NCI-H2029 (cell line): Measurements from ENCODE around the gene BPIFA2.
"Not testable (repeated sequence)": the region's sequence is repeated elsewhere in the genome, so short reads cannot be mapped to it uniquely, and the experiment has no call there.

Experiments
- DNase-seq: peaks from one replicate; lab custom pipeline; 2025; lab: John Stamatoyannopoulos, UW

BPIFA2 gene

DNA sequence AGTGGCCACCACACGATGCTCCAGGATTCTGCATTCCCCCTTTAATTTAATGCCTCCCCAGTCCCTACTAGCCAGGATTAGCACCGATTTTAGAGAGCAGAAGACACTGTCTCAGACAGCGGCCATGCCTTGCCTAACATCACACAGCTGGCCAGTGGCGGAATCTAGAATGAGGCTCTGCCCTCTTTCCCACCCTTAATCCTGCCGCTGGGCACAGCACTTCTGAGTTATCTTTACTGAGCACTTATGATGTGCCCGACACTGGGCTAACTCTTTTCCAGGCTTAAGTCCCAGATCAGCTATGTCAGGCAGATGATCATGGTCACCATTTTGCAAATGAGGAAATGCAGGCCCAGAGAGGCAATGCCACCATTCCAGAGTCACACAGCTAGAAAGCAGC lies 5.6 kb upstream of the BPIFA2 start:
- DNase-seq, result no peak

- no peak for DNase-seq
Measured at GRCh38 chr20:33162753-33163152, 5.2 kb upstream of the BPIFA2 start.

- DNase-seq, result no peak
Measured at GRCh38 chr20:33163856-33164762, 3.9 kb upstream of the BPIFA2 start.

DNA sequence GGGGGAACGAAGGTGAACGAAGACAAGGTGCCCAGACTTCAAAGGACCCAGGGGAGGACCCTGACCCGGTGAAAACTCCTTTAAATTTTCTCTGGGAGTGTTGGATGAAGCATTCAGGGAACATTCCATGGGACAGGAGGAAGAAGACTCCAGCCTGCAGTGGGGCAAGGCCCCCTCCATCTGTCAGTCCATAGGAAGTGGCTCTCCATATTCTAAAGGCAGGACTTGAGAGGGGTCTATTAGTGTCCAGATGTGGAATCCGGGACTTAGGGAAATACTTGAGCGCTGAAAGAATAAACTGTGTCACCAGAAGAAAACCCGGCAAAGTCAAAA lies 3.2 kb upstream of the BPIFA2 start:
- DNase-seq, result no peak

DNA sequence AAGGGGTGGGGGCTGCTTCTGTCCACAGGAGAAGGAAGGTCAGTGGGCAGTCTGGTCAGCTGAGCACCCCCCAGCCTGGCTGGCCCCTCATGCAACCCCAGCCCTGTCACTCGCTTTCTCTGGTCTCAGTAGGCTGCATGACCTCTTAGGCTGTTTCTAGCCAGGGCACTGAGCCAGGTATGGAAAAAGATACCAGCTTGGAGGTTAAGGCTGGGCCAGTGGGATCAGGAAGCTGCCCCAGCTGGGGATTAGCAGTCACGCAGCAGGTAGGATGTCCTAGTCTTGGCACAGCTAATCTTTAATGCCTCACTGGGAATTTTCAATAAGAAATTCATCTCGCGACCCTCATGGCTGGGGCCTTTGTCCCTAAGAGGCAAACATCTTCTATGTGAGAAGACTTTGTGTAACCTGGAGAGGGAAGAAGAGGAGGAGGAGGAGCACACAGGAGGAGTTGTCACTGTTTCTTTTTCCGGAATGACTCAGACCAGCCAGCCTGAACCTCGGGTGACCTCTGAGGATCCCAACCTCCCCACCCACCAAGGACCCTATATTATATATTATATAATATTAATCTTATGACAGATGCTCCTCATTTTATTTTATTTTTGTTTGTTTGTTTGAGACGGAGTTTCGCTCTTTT lies 2.4 kb upstream of the BPIFA2 start:
- DNase-seq, result peak; percentile 16

- DNase-seq, result no peak
Measured at GRCh38 chr20:33166533-33167113, 1.3 kb upstream of the BPIFA2 start.

DNA sequence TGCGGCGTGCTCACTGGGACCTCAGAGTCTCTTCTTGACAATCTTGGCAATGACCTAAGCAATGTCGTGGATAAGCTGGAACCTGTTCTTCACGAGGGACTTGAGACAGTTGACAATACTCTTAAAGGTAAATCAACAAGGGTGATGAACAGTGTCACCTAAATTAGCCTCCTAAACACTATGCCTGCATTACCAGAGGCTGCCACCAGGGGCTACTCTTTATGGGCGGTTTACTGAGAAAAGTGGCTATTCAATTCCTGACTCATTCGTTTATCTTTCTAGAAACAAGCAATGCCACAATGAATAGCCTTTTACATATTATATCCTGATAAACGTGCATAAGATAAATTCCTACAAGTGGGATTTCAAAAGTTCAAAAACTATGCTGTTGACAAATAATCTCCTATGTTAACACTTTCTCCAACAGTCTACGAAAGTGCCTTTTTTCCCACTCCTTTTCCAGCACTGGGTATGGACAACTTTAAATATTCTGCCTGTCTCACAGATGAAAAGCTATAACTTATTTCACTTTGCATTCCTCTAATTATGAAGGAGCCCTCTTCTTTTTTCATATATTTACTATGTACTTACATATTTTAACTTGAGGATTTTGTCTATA lies 1.3 kb downstream of the BPIFA2 start:
- DNase-seq, result no peak

GRCh38 chr20:33172781-33173180 lies 4.8 kb downstream of the BPIFA2 start:
- DNase-seq, result peak; percentile 86

- no peak for DNase-seq
Measured at GRCh38 chr20:33175123-33175522, 7.2 kb downstream of the BPIFA2 start.

GRCh38 chr20:33176101-33176500 lies 8.1 kb downstream of the BPIFA2 start:
- DNase-seq, result no peak

- DNase-seq, result no peak
Measured at GRCh38 chr20:33177866-33178265, 9.9 kb downstream of the BPIFA2 start.

DNA sequence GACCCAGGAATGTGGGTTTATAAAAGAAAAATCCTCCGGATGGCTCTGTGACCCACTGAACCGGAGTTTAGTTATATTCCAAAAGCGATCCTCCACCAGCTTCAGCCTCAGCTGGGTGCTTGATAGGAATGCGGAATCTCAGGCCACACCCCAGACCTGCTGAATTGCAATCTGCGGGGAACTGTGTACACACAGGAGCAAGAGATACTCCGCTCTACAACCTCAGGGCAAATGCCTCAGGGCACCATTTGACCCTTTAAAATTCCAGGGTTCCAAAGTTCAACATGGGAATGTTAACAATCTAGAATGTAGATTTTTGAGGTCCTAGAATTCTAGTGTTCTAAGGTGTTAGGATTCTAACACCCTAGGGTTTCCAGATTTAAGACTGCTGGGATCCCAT lies 10.8 kb downstream of the BPIFA2 start:
- no peak for DNase-seq

GRCh38 chr20:33180169-33180568 lies 12.2 kb downstream of the BPIFA2 start:
- DNase-seq, result no peak

- no peak for DNase-seq
Measured at GRCh38 chr20:33181482-33182093, 13.6 kb downstream of the BPIFA2 start.

DNA sequence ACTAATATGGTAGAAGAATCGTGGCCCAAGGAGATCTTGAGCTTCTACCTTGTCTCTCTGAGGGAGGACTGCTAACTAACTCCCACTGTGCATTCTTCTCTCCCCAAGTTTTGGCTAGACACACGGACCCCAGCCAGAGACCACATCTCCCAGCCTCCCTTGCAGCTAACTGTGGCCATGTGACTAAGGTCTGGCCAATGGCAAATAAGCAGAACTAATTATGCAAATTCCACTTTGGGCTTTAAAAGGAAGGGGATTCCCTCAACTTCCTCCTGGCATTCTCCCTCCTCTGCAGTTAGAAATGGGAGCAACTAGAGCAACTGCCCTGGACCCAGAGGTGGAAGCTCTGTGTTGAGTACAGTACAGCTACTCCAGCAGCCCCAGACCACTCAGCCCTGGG lies 15.4 kb downstream of the BPIFA2 start:
- DNase-seq, result no peak

- DNase-seq, result not testable (repeated sequence)
Measured at GRCh38 chr20:33185031-33185590, 17.2 kb downstream of the BPIFA2 start.

DNA sequence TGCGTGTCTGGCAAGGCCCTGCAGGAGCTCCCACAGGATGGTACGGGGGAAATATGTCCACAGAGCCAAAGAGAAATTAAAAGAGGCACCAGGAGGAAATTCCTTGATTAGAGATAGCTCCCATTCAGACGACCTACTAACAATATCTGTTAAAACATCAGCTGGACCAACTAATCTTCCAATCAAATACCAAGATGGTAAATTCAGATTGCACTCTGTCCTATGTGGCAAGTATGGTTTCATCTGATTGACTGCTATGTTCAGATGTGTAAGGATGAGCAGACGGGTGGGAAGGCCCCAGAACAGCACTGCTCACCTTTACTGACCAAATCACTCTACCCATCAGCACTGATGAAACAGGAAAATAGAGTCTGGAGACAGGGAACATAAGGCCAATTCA lies 19.5 kb downstream of the BPIFA2 start:
- DNase-seq, result no peak

DNA sequence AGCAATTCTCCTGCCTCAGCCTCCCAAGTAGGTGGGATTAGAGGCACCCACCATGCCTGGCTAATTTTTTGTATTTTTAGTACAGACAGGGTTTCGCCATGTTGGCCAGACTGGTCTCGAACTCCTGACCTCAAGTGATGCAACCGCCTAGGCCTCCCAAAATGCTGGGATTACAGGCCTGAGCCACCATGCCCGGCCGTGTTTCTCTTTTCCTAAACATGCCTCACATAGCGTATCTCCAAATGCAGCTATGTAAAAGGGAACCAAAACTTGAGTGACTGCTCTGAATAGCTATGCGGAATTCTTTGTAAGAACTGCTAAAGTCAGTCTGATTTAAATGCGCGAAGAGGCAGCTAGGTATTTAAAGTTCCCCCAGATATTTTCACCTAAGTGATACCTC lies 20.5 kb downstream of the BPIFA2 start:
- no peak for DNase-seq

- no peak for DNase-seq
Measured at GRCh38 chr20:33191484-33191883, 23.5 kb downstream of the BPIFA2 start.

DNA sequence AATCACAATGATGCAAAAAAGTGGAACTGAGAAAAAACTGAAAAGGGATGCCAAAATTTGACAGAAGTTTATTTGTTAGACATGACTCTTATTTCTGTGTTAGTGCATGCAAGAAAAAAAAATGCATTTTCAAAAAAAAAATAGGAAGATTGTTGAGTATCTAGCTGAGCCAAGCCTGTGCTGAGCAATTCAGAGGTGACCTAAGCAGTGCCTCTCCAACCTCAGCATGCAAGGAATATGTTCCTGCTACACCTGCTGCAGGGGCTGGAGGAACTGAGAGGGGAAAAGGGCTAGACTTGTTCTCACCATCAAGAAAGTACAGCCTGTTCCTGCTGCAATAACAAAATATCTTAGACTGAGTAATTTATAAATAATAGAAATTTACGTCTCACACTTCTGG lies 24.0 kb downstream of the BPIFA2 start:
- no peak for DNase-seq

DNA sequence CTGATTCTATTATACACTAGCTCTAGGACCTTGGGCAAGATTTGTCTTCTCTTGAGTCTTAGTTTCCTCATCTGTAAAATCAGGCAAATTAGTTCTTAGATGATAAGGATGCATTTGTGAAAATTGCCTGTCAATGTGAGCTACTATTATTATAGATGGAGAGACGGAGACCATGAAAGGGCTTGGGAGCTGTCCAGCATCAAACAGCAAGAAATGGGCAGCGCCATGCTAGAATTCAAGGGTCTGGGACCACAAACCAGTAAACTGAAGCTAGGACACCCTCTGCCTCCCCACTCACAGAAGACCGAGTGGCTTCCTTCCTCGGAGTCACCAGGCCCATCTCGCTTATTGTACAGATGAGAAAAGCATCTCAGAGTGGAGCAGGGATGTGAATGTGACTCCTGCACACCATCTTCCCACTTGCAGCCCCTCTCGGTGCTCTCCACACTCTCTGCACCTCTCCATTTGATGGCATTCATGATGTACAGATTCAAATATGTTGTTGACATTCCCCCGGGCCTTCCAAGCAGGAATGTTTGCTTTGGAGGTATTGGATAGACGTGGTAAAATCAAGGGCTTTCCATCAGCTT lies 25.0 kb downstream of the BPIFA2 start:
- DNase-seq, result no peak

- DNase-seq, result no peak
Measured at GRCh38 chr20:33199026-33199425, 31.1 kb downstream of the BPIFA2 start.
